ENCODE results near the gene RBSN. TPM values are rescaled to one million over a fixed set of nuclear protein-coding genes. Genes with fewer than 3 reads are reported as not detected.

The RBSN gene
- total and polyA plus RNA-seq, 2 donors (not counting 1 experiment from before 2014, with no cell fraction given), result 7.1 to 32.6 TPM

- Histone ChIP-seq H4K20me1 (ENCODE audit: control insufficient read depth, insufficient read depth, low read length, poor library complexity, severe bottlenecking) (peaks cover 13% of the 10 kb centered on the region), H3K4me1 (ENCODE audit: control insufficient read depth in 2 of 2, insufficient read depth in 2 of 2, low read length in 2 of 2) (peaks cover 52 to 64% of the 10 kb centered on the region in 2 donors), H3K9ac (ENCODE audit: low read length) (no peak overlapping the region), H3K4me3 (ENCODE audit: control extremely low read depth in 1 of 5, extremely low read depth in 1 of 5, insufficient read depth in 1 of 5, low read depth in 2 of 5, low read length in 4 of 5) (no peak overlapping the region), H3K79me2 (ENCODE audit: control insufficient read depth, insufficient read depth, low read length) (peaks cover 35% of the 10 kb centered on the region), H3K4me2 (replicated peaks; ENCODE audit: low read depth, low read length, poor library complexity, severe bottlenecking) (peak overlapping the region; percentile 65), H3K9me3 (ENCODE audit: control extremely low read depth in 1 of 3, control insufficient read depth in 2 of 3, insufficient read depth in 1 of 3, low read length in 2 of 3) (peaks cover 0 to 9% (median 0%) of the 10 kb centered on the region in 3 donors), H2AFZ (ENCODE audit: insufficient read depth, low read depth, low read length, poor library complexity, severe bottlenecking) (no peak overlapping the region), H3K36me3 (replicated peaks in 1 of 2; ENCODE audit: control extremely low read depth in 1 of 2, control insufficient read depth in 1 of 2, extremely low read depth in 1 of 2, insufficient read depth in 2 of 2, low read length in 1 of 2) (peaks cover 2 to 46% of the 10 kb centered on the region in 2 experiments), H3K27me3 (replicated peaks in 1 of 4; ENCODE audit: control extremely low read depth in 1 of 4, control insufficient read depth in 3 of 4, insufficient read depth in 4 of 4, low read length in 3 of 4) (no peaks in the 10 kb centered on the region), H3K27ac (ENCODE audit: low read length in 2 of 2) (peak overlapping the region; percentile 72 to 86)
- 60% methylated on average over 1 of the region's 1 CpG for WGBS (ENCODE audit: insufficient coverage)
- ATAC-seq (ENCODE audit: low read depth) (no peak), DNase-seq (peak; percentile 41)
- peaks cover 3% of the 10 kb centered on the region for H3K9me3 Mint-ChIP-seq (ENCODE audit: insufficient read depth)
- intact Hi-C loops (cut with micrococcal nuclease), result no loop called here
- peak overlapping the region; percentile 13 for H3K4me3 Mint-ChIP-seq
- H3K27ac Mint-ChIP-seq, result peak overlapping the region; percentile 93
- peaks cover 65% of the 10 kb centered on the region for H3K4me1 Mint-ChIP-seq
- ChIA-PET POLR2A (interaction anchor here (0.5 to 2.2 kb wide), 3 partner anchors 14 to 157 kb away, joined by 5 to 12 read pairs (median 6); partner anchors contain the start of genes MRPS25 and RBSN), CTCF (interaction anchor here (0.7 to 1.7 kb wide), 5 partner anchors 14 to 94 kb away, joined by 3 to 5 read pairs (median 4); no protein-coding TSS in a partner anchor)
- H3K27me3 Mint-ChIP-seq, result no peaks in the 10 kb centered on the region
- no peak for TF ChIP-seq EZH2 (IDR thresholded peaks at IDR 0.05; ENCODE audit: borderline replicate concordance, insufficient read depth, low read depth, low read length, poor library complexity, severe bottlenecking)
- peak; percentile 59 for TF ChIP-seq CTCF (IDR thresholded peaks at IDR 0.05)
Observed at GRCh38 chr3:15051531-15051930, 47.4 kb downstream of the RBSN start.

GRCh38 chr3:15050405-15051092, 48.4 kb downstream of the RBSN start:
- intact Hi-C loops (cut with micrococcal nuclease), result loop anchor here (1.0 kb wide), 5 partner anchors 15 to 156 kb away; partner anchors contain the start of genes CAPN7, MRPS25 and RBSN
- Histone ChIP-seq H3K27me3 (replicated peaks in 1 of 4; ENCODE audit: control extremely low read depth in 1 of 4, control insufficient read depth in 3 of 4, insufficient read depth in 4 of 4, low read length in 3 of 4) (no peaks in the 10 kb centered on the region), H3K79me2 (ENCODE audit: control insufficient read depth, insufficient read depth, low read length) (peaks cover 29% of the 10 kb centered on the region), H3K9ac (ENCODE audit: low read length) (no peak overlapping the region), H3K9me3 (ENCODE audit: control extremely low read depth in 1 of 3, control insufficient read depth in 2 of 3, insufficient read depth in 1 of 3, low read length in 2 of 3) (peaks cover 0 to under 1% (median 0%) of the 10 kb centered on the region in 3 donors), H3K27ac (ENCODE audit: low read length in 2 of 2) (peak overlapping the region; percentile 72 to 86), H4K20me1 (ENCODE audit: control insufficient read depth, insufficient read depth, low read length, poor library complexity, severe bottlenecking) (peaks cover 13% of the 10 kb centered on the region), H2AFZ (ENCODE audit: insufficient read depth, low read depth, low read length, poor library complexity, severe bottlenecking) (no peak overlapping the region), H3K4me1 (ENCODE audit: control insufficient read depth in 2 of 2, insufficient read depth in 2 of 2, low read length in 2 of 2) (peaks cover 52 to 55% of the 10 kb centered on the region in 2 donors), H3K4me3 (ENCODE audit: control extremely low read depth in 1 of 5, extremely low read depth in 1 of 5, insufficient read depth in 1 of 5, low read depth in 2 of 5, low read length in 4 of 5) (peak overlapping the region in 1 of 5 experiments; percentile 5), H3K36me3 (replicated peaks in 1 of 2; ENCODE audit: control extremely low read depth in 1 of 2, control insufficient read depth in 1 of 2, extremely low read depth in 1 of 2, insufficient read depth in 2 of 2, low read length in 1 of 2) (peaks cover 2 to 52% of the 10 kb centered on the region in 2 experiments), H3K4me2 (replicated peaks; ENCODE audit: low read depth, low read length, poor library complexity, severe bottlenecking) (peak overlapping the region; percentile 65)
- DNase-seq, result peak; percentile 86
- Mint-ChIP-seq H3K9me3 (ENCODE audit: insufficient read depth) (peaks cover 3% of the 10 kb centered on the region), H3K27me3 (no peaks in the 10 kb centered on the region), H3K27ac (peak overlapping the region; percentile 93), H3K4me1 (peaks cover 57% of the 10 kb centered on the region), H3K4me3 (peak overlapping the region; percentile 73)
- 9% methylated on average over 2 of the region's 3 CpGs for WGBS (ENCODE audit: insufficient coverage)
- POLR2A ChIA-PET, result interaction anchor here (0.8 to 2.2 kb wide), 3 partner anchors 9 to 49 kb away, joined by 3 to 12 read pairs (median 6); partner anchors contain the start of genes MRPS25 and RBSN
- TF ChIP-seq CTCF (IDR thresholded peaks at IDR 0.05), result no peak
- no peak for TF ChIP-seq EZH2 (IDR thresholded peaks at IDR 0.05; ENCODE audit: borderline replicate concordance, insufficient read depth, low read depth, low read length, poor library complexity, severe bottlenecking)
- CTCF ChIA-PET, result interaction anchor here (0.7 to 1.7 kb wide), 7 partner anchors 9 to 129 kb away, joined by 3 to 6 read pairs (median 5); partner anchors contain the start of gene MRPS25
- ATAC-seq (ENCODE audit: low read depth), result peak; percentile 90

All from B cell (primary cell).